Mucosa of descending colon (tissue), 3 donors: ENCODE results near the gene WASL. TPM values are rescaled to one million over a fixed set of nuclear protein-coding genes. Genes with fewer than 3 reads are reported as not detected.

Source experiments
- ATAC-seq: fragments of 200-7000 bp; cut with Tn5 transposase; one replicate; pipeline ENCODE4 v1.9.1; 2020; ENCODE audit warnings: mild to moderate bottlenecking, moderate library complexity
- DNase-seq, 3 donors: peaks; one replicate each; pipeline ENCODE4 v3.0.0-alpha.2; 2020
- H3K36me3 ChIP-seq: fragments of 200-600 bp; one replicate; pipeline ENCODE4 v1.8.0; 2021; ENCODE audit warnings: low read depth, mild to moderate bottlenecking
- H3K4me1 ChIP-seq: fragments of 200-600 bp; one replicate; pipeline ENCODE4 v1.8.0; 2021; ENCODE audit warnings: low read depth, mild to moderate bottlenecking
- H3K4me3 ChIP-seq: fragments of 200-600 bp; one replicate; pipeline ENCODE4 v1.8.0; 2021; ENCODE audit warnings: mild to moderate bottlenecking
- H3K9me3 ChIP-seq: fragments of 200-600 bp; one replicate; pipeline ENCODE4 v1.8.0; 2021; ENCODE audit warnings: mild to moderate bottlenecking
- intact Hi-C, 2 donors: fragments of 100-400 bp; cut with DNase I in 1 of 2; cut with micrococcal nuclease in 1 of 2; formaldehyde crosslinking; loops; one replicate each; pipeline versions ENCODE4 v1.11.0 to v1.11.1; 2022; cut with DNase I, micrococcal nuclease
- total RNA-seq, 3 donors: library from RNA; stranded (reverse); fragmentation: NEBNext Ultra II Directional in 2 of 3; extraction: Animal tissue kit (Norgen Biotek cat#: 25700) in 2 of 3; gene quantifications; one replicate each; pipeline versions ENCODE4 v1.2.1 to v1.2.4, GENCODE V29; 2021 to 2023
- TF ChIP-seq, protein P1 (sequence below): fragments of 200-600 bp; IDR thresholded peaks from one replicate; pipeline ENCODE4 v1.8.0; 2022; ENCODE audit warnings: antibody characterized with exemption, mild to moderate bottlenecking
- donor health status: DM: no; HTN: no; CAD: no; lungs with moderate emphysema.
- donor health status: DM: no; HTN: no; CAD: no.
- donor health status: DM: no; HTN: yes; CAD: no.

WASL gene
- total RNA-seq, 3 donors from 2014 or later: 72.4 to 117 (median 90.1) TPM

DNA sequence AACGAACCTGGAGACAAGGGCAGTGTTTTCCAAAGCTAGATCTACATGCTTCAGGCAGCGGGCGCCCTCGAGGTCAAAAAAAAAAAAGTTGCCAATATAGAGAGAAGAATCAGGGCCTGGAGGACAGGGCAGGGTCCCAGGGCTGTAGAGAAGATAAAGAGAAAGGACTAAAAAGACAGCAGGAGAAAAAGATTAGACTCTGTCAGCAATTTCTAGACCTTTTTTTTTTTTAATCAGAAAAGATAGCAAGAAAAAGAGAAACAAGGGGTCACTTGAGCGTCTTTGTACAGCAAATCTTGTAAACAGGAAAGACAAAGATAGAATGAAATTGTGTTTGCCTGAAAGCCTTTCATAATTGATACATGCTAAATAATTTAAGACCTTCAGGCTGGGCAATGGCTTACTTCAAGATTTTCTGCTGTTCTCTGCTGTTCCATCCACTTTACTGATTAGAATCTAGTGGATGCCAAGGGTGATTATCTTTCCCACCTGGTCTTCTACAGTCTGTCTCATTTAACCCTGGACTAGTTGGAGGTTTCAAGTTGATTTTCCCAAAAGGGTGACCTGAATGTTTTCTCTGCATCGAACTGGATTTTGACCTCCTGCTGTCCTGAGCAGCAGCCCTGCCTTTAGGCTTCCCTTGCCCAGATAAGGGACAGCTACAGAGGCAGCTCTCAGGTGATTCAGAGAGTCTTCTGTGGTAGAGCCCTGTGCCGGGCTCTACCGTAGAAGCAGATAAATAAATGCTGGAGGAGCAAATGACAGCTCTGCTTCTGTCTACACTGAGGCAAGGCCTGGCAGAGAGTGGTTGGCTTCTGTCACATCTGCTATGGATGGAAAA, 88.1 kb downstream of the WASL start:
- no peak for DNase-seq
- TF ChIP-seq, protein P1, sequence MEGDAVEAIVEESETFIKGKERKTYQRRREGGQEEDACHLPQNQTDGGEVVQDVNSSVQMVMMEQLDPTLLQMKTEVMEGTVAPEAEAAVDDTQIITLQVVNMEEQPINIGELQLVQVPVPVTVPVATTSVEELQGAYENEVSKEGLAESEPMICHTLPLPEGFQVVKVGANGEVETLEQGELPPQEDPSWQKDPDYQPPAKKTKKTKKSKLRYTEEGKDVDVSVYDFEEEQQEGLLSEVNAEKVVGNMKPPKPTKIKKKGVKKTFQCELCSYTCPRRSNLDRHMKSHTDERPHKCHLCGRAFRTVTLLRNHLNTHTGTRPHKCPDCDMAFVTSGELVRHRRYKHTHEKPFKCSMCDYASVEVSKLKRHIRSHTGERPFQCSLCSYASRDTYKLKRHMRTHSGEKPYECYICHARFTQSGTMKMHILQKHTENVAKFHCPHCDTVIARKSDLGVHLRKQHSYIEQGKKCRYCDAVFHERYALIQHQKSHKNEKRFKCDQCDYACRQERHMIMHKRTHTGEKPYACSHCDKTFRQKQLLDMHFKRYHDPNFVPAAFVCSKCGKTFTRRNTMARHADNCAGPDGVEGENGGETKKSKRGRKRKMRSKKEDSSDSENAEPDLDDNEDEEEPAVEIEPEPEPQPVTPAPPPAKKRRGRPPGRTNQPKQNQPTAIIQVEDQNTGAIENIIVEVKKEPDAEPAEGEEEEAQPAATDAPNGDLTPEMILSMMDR: no peak
- no peaks in the 10 kb centered on the region for H3K9me3 ChIP-seq
- H3K36me3 ChIP-seq: no peaks in the 10 kb centered on the region
- intact Hi-C loops: no loop called here
- H3K4me1 ChIP-seq: no peaks in the 10 kb centered on the region
- no peak overlapping the region for H3K4me3 ChIP-seq
- no peak for ATAC-seq

DNA sequence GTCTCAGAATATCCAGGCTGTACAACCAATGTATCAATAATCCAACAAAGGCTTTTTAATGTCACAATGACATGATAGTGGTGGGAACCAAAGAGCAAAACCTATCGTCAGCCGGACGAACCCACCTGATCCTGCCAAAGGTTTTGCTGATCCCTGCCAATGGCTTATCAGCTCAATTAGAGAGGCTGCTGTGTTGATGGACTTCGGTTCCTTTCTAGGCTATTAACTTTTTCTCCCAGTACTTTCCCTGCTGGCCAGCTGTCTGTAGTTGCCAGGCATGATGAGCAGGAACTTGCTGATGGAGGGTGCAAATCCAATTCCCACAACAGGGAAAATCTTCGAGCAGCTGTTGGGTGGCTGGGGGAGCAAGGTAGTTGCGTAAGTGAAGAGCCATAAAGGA, 90.8 kb downstream of the WASL start:
- Histone ChIP-seq H3K9me3 (no peaks in the 10 kb centered on the region), H3K36me3 (no peaks in the 10 kb centered on the region), H3K4me3 (no peak overlapping the region), H3K4me1 (no peaks in the 10 kb centered on the region)
- TF ChIP-seq, protein P1: no peak
- intact Hi-C loops: no loop called here
- ATAC-seq (no peak), DNase-seq (no peak)

DNA sequence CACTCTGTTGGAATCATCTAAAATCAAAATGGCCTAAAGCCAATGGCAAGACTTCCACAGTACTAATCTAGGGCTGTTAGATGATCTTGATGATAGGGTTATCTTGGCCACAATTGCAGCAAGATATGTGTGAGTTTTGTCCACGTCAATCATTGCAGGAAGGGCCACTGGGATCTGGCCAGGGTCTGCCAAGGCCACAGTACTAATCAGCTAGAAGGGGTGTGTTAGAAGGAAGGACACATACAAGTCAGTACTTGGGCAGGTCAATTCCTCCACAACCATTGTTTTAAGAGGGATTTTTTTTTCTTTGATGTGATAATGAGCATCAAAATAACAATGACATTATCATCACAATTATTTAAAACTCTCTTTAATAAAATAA, 91.5 kb downstream of the WASL start:
- peak; percentile 21 for ATAC-seq
- no peak for DNase-seq
- no peaks in the 10 kb centered on the region for H3K4me1 ChIP-seq
- H3K9me3 ChIP-seq: no peaks in the 10 kb centered on the region
- intact Hi-C loops: no loop called here
- H3K4me3 ChIP-seq: no peak overlapping the region
- no peaks in the 10 kb centered on the region for H3K36me3 ChIP-seq
- TF ChIP-seq, protein P1: no peak

DNA sequence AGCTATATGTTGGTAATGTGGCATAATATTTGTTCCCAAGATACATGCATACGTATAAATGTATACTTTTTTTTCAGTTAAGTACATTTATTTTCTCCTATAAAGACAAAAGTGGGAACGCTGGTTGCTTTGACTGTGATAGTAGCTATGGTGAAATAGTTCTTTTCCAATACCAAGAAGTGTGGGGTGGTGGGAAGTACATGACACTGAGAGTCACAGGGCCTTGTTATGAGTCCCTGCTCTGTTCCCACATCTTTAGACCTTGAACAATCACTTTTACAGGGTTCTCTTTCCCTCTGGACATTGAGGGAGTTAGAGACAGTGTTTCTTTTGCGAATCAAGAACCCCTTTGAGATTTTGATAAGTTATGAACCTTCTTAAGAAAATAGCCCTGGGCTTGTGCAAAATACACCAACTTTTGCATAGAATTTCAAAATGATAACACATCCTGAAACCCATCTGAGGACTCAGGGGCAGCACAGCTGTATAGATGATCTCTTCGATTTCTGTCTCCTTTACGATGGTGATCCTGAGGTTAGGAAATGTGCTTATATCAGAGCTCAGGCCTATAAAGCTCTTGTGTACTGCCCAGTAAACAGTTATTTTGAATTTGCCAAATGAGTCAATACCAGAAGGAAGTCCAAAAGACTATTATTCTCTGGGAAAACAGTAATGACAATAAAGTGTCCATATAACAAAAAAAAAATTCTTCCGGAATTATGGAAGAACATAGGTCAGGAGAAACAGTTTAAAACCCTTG, 92.1 kb downstream of the WASL start:
- H3K4me1 ChIP-seq: no peaks in the 10 kb centered on the region
- H3K9me3 ChIP-seq: no peaks in the 10 kb centered on the region
- ATAC-seq: peak; percentile 51
- intact Hi-C loops: no loop called here
- TF ChIP-seq, protein P1: no peak
- DNase-seq: no peak
- no peaks in the 10 kb centered on the region for H3K36me3 ChIP-seq
- H3K4me3 ChIP-seq: no peak overlapping the region

DNA sequence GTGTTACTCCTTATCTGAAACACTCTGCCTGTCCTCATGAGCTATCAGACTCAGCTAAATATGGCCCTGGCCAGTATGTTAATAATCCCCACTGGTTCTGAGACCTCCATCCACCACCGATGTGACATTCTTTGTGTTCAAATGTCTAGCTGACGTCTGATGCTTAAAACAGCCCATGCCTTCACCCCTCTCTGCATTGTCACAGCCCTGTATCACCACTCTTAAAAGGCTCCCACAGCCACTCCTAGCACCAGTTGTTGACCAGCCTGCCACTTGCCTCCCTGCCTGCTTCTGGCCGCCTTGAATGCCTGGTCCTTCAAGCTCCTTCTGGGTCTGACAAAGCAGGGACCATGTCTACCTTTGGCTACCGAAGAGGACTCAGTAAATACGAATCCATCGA, 93.2 kb downstream of the WASL start, which contains the start of gene LMOD2:
LMOD2 (plus strand) TSS at position 253 of the 400 bp plus-strand sequence; CDS start at position 351, 98 bp downstream.
- H3K4me1 ChIP-seq: no peaks in the 10 kb centered on the region
- intact Hi-C loops: no loop called here
- no peak within 1 kb of the TSS for H3K4me3 ChIP-seq
- no peak for DNase-seq
- no peak for ATAC-seq
- H3K36me3 ChIP-seq: no peaks in the 10 kb centered on the region
- no peaks in the 10 kb centered on the region for H3K9me3 ChIP-seq
- TF ChIP-seq, protein P1: no peak
